H1 (cell line): ENCODE measurements around the gene MYL3. TPM values are rescaled to one million over a fixed set of nuclear protein-coding genes. Genes with fewer than 3 reads are reported as not detected.

Experiments used
- CTCF ChIA-PET: fragments of 300-600 bp; sonication (Branson Sonifier 250); formaldehyde crosslinking; loops from one replicate; lab custom pipeline; 2021; ENCODE audit not compliant: partially characterized antibody; lab: Charles Lee
- POLR2A ChIA-PET: fragments of 300-600 bp; sonication (Branson Sonifier 250); formaldehyde crosslinking; loops from one replicate; lab custom pipeline; 2021; ENCODE audit warnings: inconsistent platforms; ENCODE audit not compliant: partially characterized antibody; lab: Charles Lee
- DNase-seq, 2 experiments: peaks; one replicate each; pipeline versions ENCODE4 v3.0.0 to v3.0.0-alpha.2; 2010 to 2022; ENCODE audit warnings: low spot score in 2 of 2, low read depth in 1 of 2, mixed read lengths in 1 of 2
- FAIRE-seq: peaks from 2 replicates; lab custom pipeline; 2011; peaks lifted over from hg19 to GRCh38; lab: Jason Lieb, UNC
- H2AFZ ChIP-seq: 2 replicates; pipeline ENCODE4 v1.8.1; 2012; ENCODE audit warnings: low read length, inconsistent platforms
- H2AK5ac ChIP-seq: 2 replicates; pipeline ENCODE4 v1.6.1; 2013; ENCODE audit warnings: low read depth, low read length
- H2BK120ac ChIP-seq: replicated peaks from 2 replicates; pipeline ENCODE3; 2013; ENCODE audit warnings: low read depth, low read length, inconsistent platforms
- H2BK12ac ChIP-seq: 2 replicates; pipeline ENCODE4 v1.6.1; 2013; ENCODE audit warnings: low read depth, low read length
- H2BK15ac ChIP-seq: 2 replicates; pipeline ENCODE4 v1.6.1; 2013; ENCODE audit warnings: low read length
- H2BK20ac ChIP-seq: 2 replicates; pipeline ENCODE4 v1.6.1; 2013; ENCODE audit warnings: low read length
- H2BK5ac ChIP-seq: 2 replicates; pipeline ENCODE4 v1.6.1; 2013; ENCODE audit warnings: low read depth, low read length
- H3K14ac ChIP-seq: 2 replicates; pipeline ENCODE4 v1.6.1; 2013; ENCODE audit warnings: inconsistent platforms; ENCODE audit not compliant: insufficient read length
- H3K18ac ChIP-seq: 2 replicates; pipeline ENCODE4 v1.6.1; 2013; ENCODE audit warnings: low read length; ENCODE audit errors: extremely low read depth
- H3K23ac ChIP-seq: 2 replicates; pipeline ENCODE4 v1.6.1; 2013; ENCODE audit warnings: inconsistent platforms; ENCODE audit not compliant: insufficient read length
- H3K23me2 ChIP-seq: 2 replicates; pipeline ENCODE4 v1.6.1; 2013; ENCODE audit warnings: low read depth, low read length
- H3K27ac ChIP-seq: 2 replicates; pipeline ENCODE4 v1.6.1; 2011; ENCODE audit warnings: low read depth, low read length, inconsistent platforms
- H3K27me3 ChIP-seq, 4 experiments: replicated peaks in 1 of 4; 1 replicate in 1 of 4; 2 replicates in 3 of 4; pipeline versions ENCODE4 v1.6.1 to v1.8.1; 2011 to 2013; ENCODE audit warnings: low read length in 3 of 4, mild to moderate bottlenecking in 3 of 4, inconsistent platforms in 2 of 4, mixed read lengths in 2 of 4, moderate library complexity in 1 of 4; ENCODE audit not compliant: control insufficient read depth in 3 of 4, insufficient read depth in 3 of 4; ENCODE audit errors: extremely low read depth in 1 of 4
- H3K36me3 ChIP-seq, 4 experiments: 2 replicates each; pipeline versions ENCODE4 v1.6.1 to v1.8.1; 2011 to 2013; ENCODE audit warnings: mild to moderate bottlenecking in 4 of 4, low read length in 3 of 4, moderate library complexity in 2 of 4, control low read depth in 1 of 4, inconsistent platforms in 1 of 4; ENCODE audit not compliant: insufficient read depth in 4 of 4, control insufficient read depth in 2 of 4
- H3K4ac ChIP-seq: replicated peaks from 2 replicates; pipeline ENCODE3; 2013; ENCODE audit warnings: low read length, low read depth, mixed read lengths, inconsistent platforms; ENCODE audit not compliant: insufficient read length
- H3K4me1 ChIP-seq, 4 experiments: replicated peaks in 1 of 4; 1 replicate in 1 of 4; 2 replicates in 3 of 4; pipeline versions ENCODE4 v1.6.1 to v1.8.1; 2011 to 2013; ENCODE audit warnings: low read length in 3 of 4, inconsistent platforms in 2 of 4, mixed read lengths in 1 of 4; ENCODE audit not compliant: insufficient read depth in 4 of 4, control insufficient read depth in 3 of 4
- H3K4me2 ChIP-seq, 2 experiments: 2 replicates each; pipeline versions ENCODE4 v1.6.1 to v1.8.1; 2011 to 2013; ENCODE audit warnings: low read depth in 2 of 2, low read length in 2 of 2, control low read depth in 1 of 2, inconsistent platforms in 1 of 2, mild to moderate bottlenecking in 1 of 2; ENCODE audit not compliant: insufficient read depth in 1 of 2
- H3K4me3 ChIP-seq, 4 experiments: fragments of 200-600, 300-600 bp in 1 of 4; sonication (generic), shearing (Covaris generic), sonication (Bioruptor Twin) in 1 of 4; 2 replicates each; pipeline versions ENCODE4 v1.5.1 to v1.8.1; 2011 to 2016; ENCODE audit warnings: low read length in 4 of 4, low read depth in 3 of 4, control low read depth in 2 of 4, inconsistent platforms in 2 of 4, mild to moderate bottlenecking in 2 of 4, mixed read lengths in 1 of 4, moderate library complexity in 1 of 4; ENCODE audit not compliant: insufficient read depth in 2 of 4; ENCODE audit errors: extremely low read depth in 1 of 4
- H3K56ac ChIP-seq: replicated peaks from 2 replicates; pipeline ENCODE3; 2013; ENCODE audit warnings: low read depth, mild to moderate bottlenecking, mixed read lengths, low read length, inconsistent platforms; ENCODE audit not compliant: insufficient read length
- H3K79me1 ChIP-seq: 2 replicates; pipeline ENCODE4 v1.6.1; 2013; ENCODE audit warnings: low read depth, low read length, control low read depth
- H3K79me2 ChIP-seq, 2 experiments: 2 replicates each; pipeline versions ENCODE4 v1.6.1 to v1.8.1; 2012 to 2013; ENCODE audit warnings: low read length in 2 of 2, mild to moderate bottlenecking in 2 of 2, inconsistent platforms in 1 of 2; ENCODE audit not compliant: insufficient read depth in 2 of 2, control insufficient read depth in 1 of 2
- H3K9ac ChIP-seq, 4 experiments: replicated peaks in 1 of 4; 1 replicate in 1 of 4; 2 replicates in 3 of 4; pipeline versions ENCODE4 v1.6.1 to v1.8.1; 2011 to 2013; ENCODE audit warnings: low read depth in 3 of 4, low read length in 3 of 4, control low read depth in 2 of 4, mild to moderate bottlenecking in 2 of 4, moderate library complexity in 2 of 4, inconsistent platforms in 1 of 4; ENCODE audit errors: extremely low read depth in 1 of 4
- H3K9me3 ChIP-seq, 2 experiments: 2 replicates each; pipeline versions ENCODE4 v1.6.1 to v1.8.1; 2012 to 2013; ENCODE audit warnings: mild to moderate bottlenecking in 2 of 2, moderate library complexity in 2 of 2, control low read depth in 1 of 2, inconsistent platforms in 1 of 2, low read depth in 1 of 2, low read length in 1 of 2, mixed read lengths in 1 of 2; ENCODE audit not compliant: insufficient read depth in 2 of 2
- H4K20me1 ChIP-seq, 2 experiments: replicated peaks in 1 of 2; 2 replicates each; pipeline versions ENCODE3 to v1.8.1; 2011 to 2013; ENCODE audit warnings: inconsistent platforms in 2 of 2, low read length in 2 of 2, mild to moderate bottlenecking in 1 of 2; ENCODE audit not compliant: insufficient read depth in 2 of 2, control insufficient read depth in 1 of 2
- H4K5ac ChIP-seq: 2 replicates; pipeline ENCODE4 v1.6.1; 2013; ENCODE audit warnings: low read length, low read depth, mixed read lengths, inconsistent platforms; ENCODE audit not compliant: insufficient read length
- H4K8ac ChIP-seq: 2 replicates; pipeline ENCODE4 v1.8.0; 2013; ENCODE audit warnings: mild to moderate bottlenecking, moderate library complexity, low read length, inconsistent platforms; ENCODE audit not compliant: insufficient read depth; ENCODE audit errors: extremely low read depth
- H4K91ac ChIP-seq: replicated peaks from 2 replicates; pipeline ENCODE3; 2013; ENCODE audit warnings: low read length, mixed read lengths, inconsistent platforms; ENCODE audit not compliant: insufficient read length
- CHD1 ChIP-seq: IDR thresholded peaks from 2 replicates; pipeline ENCODE4 v1.6.1; 2012; ENCODE audit warnings: low read depth, low read length, improper control_type of control experiment
- CREB1 ChIP-seq: IDR thresholded peaks from 2 replicates; pipeline ENCODE4 v1.6.1; 2012; ENCODE audit warnings: inconsistent platforms
- FOSL1 ChIP-seq: IDR thresholded peaks from 2 replicates; pipeline ENCODE4 v1.6.1; 2011; ENCODE audit warnings: mild to moderate bottlenecking, low read depth, low read length, moderate library complexity; ENCODE audit not compliant: insufficient read depth
- GTF2F1 ChIP-seq: IDR thresholded peaks from 2 replicates; pipeline ENCODE4 v1.6.1; 2012; ENCODE audit warnings: low read depth, low read length, improper control_type of control experiment, borderline replicate concordance
- JUND ChIP-seq: IDR thresholded peaks from 2 replicates; pipeline ENCODE4 v1.6.1; 2011; ENCODE audit warnings: mild to moderate bottlenecking, improper control_type of control experiment, low read length
- NRF1 ChIP-seq: IDR thresholded peaks from 2 replicates; pipeline ENCODE4 v1.6.1; 2011; ENCODE audit warnings: mild to moderate bottlenecking, low read depth, low read length, improper control_type of control experiment
- PHF8 ChIP-seq: fragments of 200-600 bp; sonication (generic); conservative IDR thresholded peaks from 2 replicates; pipeline ENCODE4 v1.7.1; 2012; ENCODE audit warnings: low read depth, mild to moderate bottlenecking, inconsistent platforms, low read length, moderate library complexity
- POLR2A ChIP-seq, 2 experiments: IDR thresholded peaks; 1 replicate in 1 of 2; 2 replicates in 1 of 2; pipeline ENCODE4 v1.6.1; 2011; ENCODE audit warnings: low read depth in 2 of 2, low read length in 2 of 2, mild to moderate bottlenecking in 2 of 2; ENCODE audit errors: control extremely low read depth in 1 of 2
- POU5F1 ChIP-seq: IDR thresholded peaks from 2 replicates; pipeline ENCODE4 v1.6.1; 2011; ENCODE audit warnings: low read depth, mild to moderate bottlenecking, low read length, moderate library complexity
- RFX5 ChIP-seq: IDR thresholded peaks from 2 replicates; pipeline ENCODE4 v1.6.1; 2011; ENCODE audit warnings: low read depth, low read length, improper control_type of control experiment, borderline replicate concordance
- SP2 ChIP-seq: IDR thresholded peaks from 2 replicates; pipeline ENCODE4 v1.6.1; 2012; ENCODE audit warnings: mild to moderate bottlenecking, low read length, inconsistent platforms
- TAF1 ChIP-seq: IDR thresholded peaks from 2 replicates; pipeline ENCODE4 v1.6.1; 2011; ENCODE audit warnings: mild to moderate bottlenecking, low read depth, low read length
- WGBS, 2 experiments: shearing (Covaris generic) in 1 of 2; methylation state at CpG; one replicate each; pipeline versions ENCODE4 v1.1.6 to v1.1.7; 2013 to 2015; ENCODE audit warnings: low lambda C conversion rate in 2 of 2, mixed read lengths in 2 of 2, inconsistent platforms in 1 of 2, low coverage in 1 of 2, missing lambda C conversion rate in 1 of 2; ENCODE audit not compliant: insufficient replicate concordance in 2 of 2, insufficient coverage in 1 of 2, insufficient read length in 1 of 2; ENCODE audit errors: extremely low coverage in 1 of 2, missing lambda C conversion rate in 1 of 2; 5-methylcytosine and 5-hydroxymethylcytosine counted together
- polyA plus RNA-seq, 7 experiments: library from polyadenylated mRNA; depleted of rRNA in 3 of 7; stranded (reverse) in 5 of 7; unstranded in 2 of 7; fragments of >200 nt in 5 of 7; fragments of 200-250 nt in 2 of 7; gene quantifications; 1 replicate in 5 of 7; 2 replicates in 1 of 7; 4 replicates in 1 of 7; pipeline versions ENCODE4 v1.2.1 to v1.2.3, GENCODE V29; 2011 to 2013; ENCODE audit warnings: missing spikeins in 2 of 7, mixed read lengths in 2 of 7
- total RNA-seq: library from RNA; stranded (reverse); fragmentation: NEBNext Ultra II Directional; extraction: Animal tissue kit (Norgen Biotek cat#: 25700); gene quantifications from 2 replicates; pipeline ENCODE4 v1.2.1, GENCODE V29; 2021

The MYL3 gene
- total and polyA plus RNA-seq, 2 of the 8 experiments (the other 6 are each of a cell fraction or from before 2014, with no cell fraction given), result 0.06 TPM; not detected in 1

DNA sequence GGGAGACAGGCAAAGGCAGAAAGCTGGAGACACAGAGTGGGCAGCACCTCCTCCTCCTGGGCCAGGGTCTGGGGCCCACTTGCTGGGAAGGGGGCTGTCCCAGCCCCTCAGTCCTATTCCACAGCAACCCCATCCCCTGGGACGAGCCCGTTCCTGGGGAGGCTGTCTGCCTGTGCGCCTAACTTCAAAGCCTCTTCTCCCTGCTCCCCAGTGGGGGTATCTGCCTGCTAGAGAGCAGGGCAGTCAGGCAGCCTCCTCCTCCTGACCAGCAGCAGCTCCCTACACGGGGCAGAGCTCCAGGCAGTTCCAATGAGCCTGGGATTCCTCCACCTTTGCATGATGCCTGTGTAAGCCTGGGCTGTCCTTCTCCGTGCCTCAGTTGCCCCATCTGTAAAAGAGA, 21.2 kb upstream of the MYL3 start:
- Histone ChIP-seq H2BK120ac (no peak overlapping the region), H2BK5ac (no peak overlapping the region), H3K4ac (no peak overlapping the region), H3K27ac (no peak overlapping the region), H3K4me3 (no peak overlapping the region), H3K4me2 (peak overlapping the region in 1 of 2 experiments; percentile 74; a peak in 1 of 4 replicates), H3K79me1 (no peaks in the 10 kb centered on the region), H2BK20ac (no peak overlapping the region), H4K91ac (no peak overlapping the region), H3K79me2 (no peaks in the 10 kb centered on the region), H2AK5ac (0 out of 2 replicates have a peak overlapping the region, but pooled peaks have one; percentile 65), H3K14ac (no peak overlapping the region), H2BK15ac (no peak overlapping the region), H4K8ac (no peak overlapping the region), H3K9me3 (no peaks in the 10 kb centered on the region), H3K9ac (no peak overlapping the region), H3K56ac (no peak overlapping the region), H3K18ac (no peak overlapping the region), H3K4me1 (peaks cover 0 to 18% (median 13%) of the 10 kb centered on the region in 4 experiments; a peak in 6 of 7 replicates), H2BK12ac (no peak overlapping the region), H4K5ac (no peak overlapping the region), H3K23me2 (peaks cover 11% of the 10 kb centered on the region; the same call in 1 of the 2 replicates), H3K27me3 (peaks cover 50 to 80% (median 74%) of the 10 kb centered on the region in 4 experiments), H3K36me3 (no peaks in the 10 kb centered on the region), H2AFZ (no peak overlapping the region), H4K20me1 (peaks cover 7 to 17% of the 10 kb centered on the region in 2 experiments), H3K23ac (no peak overlapping the region)
- DNase-seq (no peak), FAIRE-seq (no peak)
- TF ChIP-seq CHD1, result no peak
- TF ChIP-seq CREB1, result no peak
- TF ChIP-seq SP2, result no peak
- TF ChIP-seq NRF1, result no peak
- TF ChIP-seq JUND, result no peak
- no peak for TF ChIP-seq PHF8
- no peak for TF ChIP-seq POU5F1
- no peak for TF ChIP-seq FOSL1
- no peak for TF ChIP-seq POLR2A (IDR thresholded peaks at IDR 0.05; ENCODE audit: control extremely low read depth in 1 of 2, low read depth in 2 of 2, low read length in 2 of 2)
- no peak for TF ChIP-seq TAF1
- no peak for TF ChIP-seq RFX5
- no peak for TF ChIP-seq GTF2F1
- WGBS, 2 experiments, result 30% methylated on average over 5 of the region's 5 CpGs; no CpG with 5 or more reads in 1 of the 2 experiments
- CTCF ChIA-PET, result interaction anchor here (0.8 to 13.1 kb wide), 5 partner anchors 8 to 505 kb away, joined by 3 to 88 read pairs (median 4); no protein-coding TSS in a partner anchor
- POLR2A ChIA-PET, result no interaction called here
